Measurements from ENCODE around the gene CRB2. TPM values are rescaled to one million over a fixed set of nuclear protein-coding genes. Genes with fewer than 3 reads are reported as not detected.

CRB2 gene
- total and polyA plus RNA-seq, 2 of the 13 experiments (the other 11 are each of a cell fraction or from before 2014, with no cell fraction given): 0.01 to 0.29 TPM

DNA sequence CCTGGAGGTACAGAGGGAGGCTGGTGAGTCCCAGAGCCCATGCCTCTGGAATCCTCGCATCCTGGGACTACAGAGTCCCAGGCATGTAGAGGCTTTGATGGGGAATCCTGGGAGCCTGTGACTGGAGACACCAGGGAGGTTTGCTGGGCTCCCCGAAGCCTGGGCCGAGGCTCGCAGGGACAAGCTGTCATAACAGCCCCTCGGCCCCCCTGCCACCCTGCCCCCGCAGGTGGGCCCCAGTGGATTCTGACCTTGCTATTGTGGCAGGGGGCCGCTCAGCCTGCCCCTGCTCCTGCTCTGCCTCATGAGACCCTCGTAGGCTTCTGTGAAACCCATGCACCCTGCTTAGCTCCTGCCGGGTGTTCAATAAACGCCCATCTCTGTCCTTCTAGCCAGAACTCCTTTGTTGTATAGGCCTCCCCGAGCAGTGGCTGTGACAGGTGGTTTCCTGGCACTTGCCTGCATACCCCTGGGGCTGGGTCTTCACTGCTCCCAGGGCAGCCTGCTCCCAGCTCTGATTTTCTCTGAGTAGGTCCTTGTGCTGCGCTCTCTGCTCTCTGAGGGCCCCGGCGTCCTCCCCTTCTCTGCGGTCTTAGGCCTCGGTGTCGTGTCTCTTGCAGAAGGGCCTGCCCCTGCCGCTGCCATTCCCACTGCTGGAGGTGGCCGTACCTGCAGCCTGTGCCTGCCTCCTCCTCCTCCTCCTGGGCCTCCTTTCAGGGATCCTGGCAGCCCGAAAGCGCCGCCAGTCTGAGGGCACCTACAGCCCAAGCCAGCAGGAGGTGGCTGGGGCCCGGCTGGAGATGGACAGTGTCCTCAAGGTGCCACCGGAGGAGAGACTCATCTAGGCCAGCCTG, 20.4 kb downstream of the CRB2 start (continued):
- no peak for TF ChIP-seq SRSF9 (IDR thresholded peaks at IDR 0.05; ENCODE audit: borderline replicate concordance, insufficient read depth, low read depth, low read length, poor library complexity, severe bottlenecking)
- TF ChIP-seq, protein P1, sequence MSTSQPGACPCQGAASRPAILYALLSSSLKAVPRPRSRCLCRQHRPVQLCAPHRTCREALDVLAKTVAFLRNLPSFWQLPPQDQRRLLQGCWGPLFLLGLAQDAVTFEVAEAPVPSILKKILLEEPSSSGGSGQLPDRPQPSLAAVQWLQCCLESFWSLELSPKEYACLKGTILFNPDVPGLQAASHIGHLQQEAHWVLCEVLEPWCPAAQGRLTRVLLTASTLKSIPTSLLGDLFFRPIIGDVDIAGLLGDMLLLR (CRISPR knock-in tag; IDR thresholded peaks at IDR 0.05): no peak
- TF ChIP-seq, protein P2, sequence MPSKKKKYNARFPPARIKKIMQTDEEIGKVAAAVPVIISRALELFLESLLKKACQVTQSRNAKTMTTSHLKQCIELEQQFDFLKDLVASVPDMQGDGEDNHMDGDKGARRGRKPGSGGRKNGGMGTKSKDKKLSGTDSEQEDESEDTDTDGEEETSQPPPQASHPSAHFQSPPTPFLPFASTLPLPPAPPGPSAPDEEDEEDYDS (CRISPR knock-in tag; IDR thresholded peaks at IDR 0.05): no peak

DNA sequence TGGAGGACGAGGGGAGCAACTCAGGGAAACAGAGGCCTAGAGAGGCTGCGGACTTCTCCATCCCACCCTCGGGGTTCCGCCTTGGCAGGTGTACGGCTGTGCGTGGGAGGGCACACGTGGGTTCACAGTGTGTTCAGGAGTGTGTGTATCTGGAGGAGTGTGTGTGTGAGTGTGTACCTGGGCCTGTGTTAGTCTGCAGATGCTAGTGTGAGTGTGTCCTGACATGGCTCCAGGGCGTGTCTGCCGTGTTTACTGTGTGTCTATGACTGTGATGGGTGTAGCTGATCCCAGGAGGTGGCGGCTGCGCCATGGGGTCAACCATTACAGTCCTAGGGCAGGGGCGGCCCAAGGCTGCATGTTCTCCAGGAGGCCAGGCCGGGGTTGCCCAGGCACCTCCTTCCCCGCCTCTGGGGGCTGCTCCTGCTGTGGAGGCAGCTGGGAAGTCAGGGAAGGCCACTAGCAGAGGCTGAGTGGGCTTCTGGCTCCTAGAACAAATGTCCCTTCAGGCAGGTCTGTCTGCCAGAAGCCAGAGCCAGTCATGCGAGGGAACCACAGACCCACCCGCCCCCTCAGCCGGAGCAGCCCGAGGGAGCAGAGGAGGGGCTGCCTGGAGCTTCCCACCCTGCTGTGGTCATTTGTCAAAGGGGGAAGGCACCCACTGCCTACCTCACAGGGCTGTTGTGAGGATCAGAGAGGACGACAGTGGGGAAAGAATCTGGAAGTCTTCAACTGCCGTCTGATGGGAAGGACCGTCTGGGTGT, 21.4 kb downstream of the CRB2 start:
- Histone ChIP-seq H3K79me2 (ENCODE audit: insufficient read depth, low read length) (no peaks in the 10 kb centered on the region), H3K27me3 (ENCODE audit: control insufficient read depth in 1 of 2, insufficient read depth in 2 of 2, low read length in 2 of 2) (peaks cover 0 to under 1% of the 10 kb centered on the region in 2 experiments; a peak in 2 of 5 replicates), H3K27ac (ENCODE audit: extremely low read length, insufficient read depth, low read length) (no peak overlapping the region), H2AFZ (ENCODE audit: low read length) (no peak overlapping the region), H3K4me2 (ENCODE audit: low read depth, low read length) (peak overlapping the region; percentile 73; the same call in 1 of the 2 replicates), H3K4me1 (ENCODE audit: insufficient read depth, low read length) (peaks cover 42% of the 10 kb centered on the region), H4K20me1 (ENCODE audit: insufficient read depth, low read length) (no peaks in the 10 kb centered on the region), H3K36me3 (replicated peaks in 1 of 2; ENCODE audit: control insufficient read depth in 1 of 2, insufficient read depth in 2 of 2, low read length in 2 of 2) (no peaks in the 10 kb centered on the region), H3K9me3 (ENCODE audit: low read length) (no peaks in the 10 kb centered on the region), H3K9ac (ENCODE audit: insufficient read depth, low read depth, low read length) (no peak overlapping the region), H3K4me3 (replicated peaks in 1 of 3; ENCODE audit: insufficient read depth in 1 of 3, low read depth in 2 of 3, low read length in 3 of 3) (peak overlapping the region in 1 of 3 experiments; percentile 60; a peak in 1 of 6 replicates)
- peak; percentile 27 for ATAC-seq
- DNase-seq (ENCODE audit: low spot score): no peak
- in situ Hi-C loops (cut with HindIII; ENCODE audit: extremely low pct_ligation_motif_present, low pct_unique_long_range_greater_than_20kb) (no loop called here), intact Hi-C loops (cut with micrococcal nuclease; ENCODE audit: unreplicated experiment) (no loop called here)
- WGBS (ENCODE audit: low lambda C conversion rate): 41% methylated on average over 9 of the region's 21 CpGs
- ChIA-PET CTCF (ENCODE audit: low intra/inter-chr PET ratio, low total read pairs) (no interaction called here), POLR2A (no interaction called here)
- no peak for FAIRE-seq
- BruUV-seq (replicated peaks): no TSS peak
- TF ChIP-seq, protein P3, sequence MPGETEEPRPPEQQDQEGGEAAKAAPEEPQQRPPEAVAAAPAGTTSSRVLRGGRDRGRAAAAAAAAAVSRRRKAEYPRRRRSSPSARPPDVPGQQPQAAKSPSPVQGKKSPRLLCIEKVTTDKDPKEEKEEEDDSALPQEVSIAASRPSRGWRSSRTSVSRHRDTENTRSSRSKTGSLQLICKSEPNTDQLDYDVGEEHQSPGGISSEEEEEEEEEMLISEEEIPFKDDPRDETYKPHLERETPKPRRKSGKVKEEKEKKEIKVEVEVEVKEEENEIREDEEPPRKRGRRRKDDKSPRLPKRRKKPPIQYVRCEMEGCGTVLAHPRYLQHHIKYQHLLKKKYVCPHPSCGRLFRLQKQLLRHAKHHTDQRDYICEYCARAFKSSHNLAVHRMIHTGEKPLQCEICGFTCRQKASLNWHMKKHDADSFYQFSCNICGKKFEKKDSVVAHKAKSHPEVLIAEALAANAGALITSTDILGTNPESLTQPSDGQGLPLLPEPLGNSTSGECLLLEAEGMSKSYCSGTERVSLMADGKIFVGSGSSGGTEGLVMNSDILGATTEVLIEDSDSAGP (CRISPR knock-in tag; IDR thresholded peaks at IDR 0.05; ENCODE audit: borderline replicate concordance): 0 out of 2 replicates have a peak, but pooled peaks have one; percentile 11
- TF ChIP-seq CENPT (CRISPR knock-in tag; IDR thresholded peaks at IDR 0.05; ENCODE audit: low read depth): no peak
- no peak for TF ChIP-seq ZFP36 (IDR thresholded peaks at IDR 0.05; ENCODE audit: borderline replicate concordance, low read depth, low read length, partially characterized antibody)
- peak; percentile 18; the same call in 1 of the 2 replicates for TF ChIP-seq POLR2G (IDR thresholded peaks at IDR 0.05; ENCODE audit: low read depth, low read length)
- TF ChIP-seq FIP1L1 (IDR thresholded peaks at IDR 0.05; ENCODE audit: borderline replicate concordance, insufficient read depth, low read depth, low read length): no peak
- TF ChIP-seq FOXA3 (CRISPR knock-in tag; IDR thresholded peaks at IDR 0.05): no peak
- no peak for TF ChIP-seq FOXA1 (IDR thresholded peaks at IDR 0.05)
- peak; percentile 54; the same call in 1 of the 2 replicates for TF ChIP-seq FOXA1 (CRISPR knock-in tag; IDR thresholded peaks at IDR 0.05)
- TF ChIP-seq SRSF4 (IDR thresholded peaks at IDR 0.05; ENCODE audit: low read depth, low read length, poor library complexity, severe bottlenecking): no peak
- 0 out of 2 replicates have a peak, but pooled peaks have one; percentile 39 for TF ChIP-seq ZIK1 (CRISPR knock-in tag; IDR thresholded peaks at IDR 0.05; ENCODE audit: borderline replicate concordance, low read depth)
- TF ChIP-seq EED (CRISPR knock-in tag; IDR thresholded peaks at IDR 0.05): 0 out of 2 replicates have a peak, but pooled peaks have one; percentile 37
- 0 out of 2 replicates have a peak, but pooled peaks have one; percentile 32 for TF ChIP-seq ZNF776 (CRISPR knock-in tag; IDR thresholded peaks at IDR 0.05)
- TF ChIP-seq ZEB1 (IDR thresholded peaks at IDR 0.05; ENCODE audit: insufficient replicate concordance, low read depth): no peak
- no peak for TF ChIP-seq ZNF564 (CRISPR knock-in tag; IDR thresholded peaks at IDR 0.05)
